ENCODE results near the gene PXMP2.
A peak's percentile ranks its signal among the peaks of the same experiment; 100 is the strongest.

PXMP2 gene

GRCh38 chr12:132711080-132711843, 23.9 kb downstream of the PXMP2 start:
- Histone ChIP-seq H3K4me3 (ENCODE audit: insufficient read depth, low read depth, low read length, poor library complexity, severe bottlenecking) (peak overlapping the region; percentile 80), H3K27ac (ENCODE audit: insufficient read depth, low read length, poor library complexity, severe bottlenecking) (peak overlapping the region; percentile 38), H3K9me3 (ENCODE audit: control insufficient read depth, low read length) (no peaks in the 10 kb centered on the region), H3K4me1 (ENCODE audit: control insufficient read depth, insufficient read depth, low read length, poor library complexity, severe bottlenecking) (peaks cover 13% of the 10 kb centered on the region), H3K27me3 (replicated peaks; ENCODE audit: control insufficient read depth, insufficient read depth, low read length, poor library complexity, severe bottlenecking) (no peaks in the 10 kb centered on the region), H3K36me3 (ENCODE audit: control insufficient read depth, insufficient read depth, low read length) (peaks cover 6% of the 10 kb centered on the region)
- no peak for DNase-seq

GRCh38 chr12:132713123-132713522, 25.7 kb downstream of the PXMP2 start:
- Histone ChIP-seq H3K9me3 (ENCODE audit: control insufficient read depth, low read length) (no peaks in the 10 kb centered on the region), H3K27ac (ENCODE audit: insufficient read depth, low read length, poor library complexity, severe bottlenecking) (no peak overlapping the region), H3K27me3 (replicated peaks; ENCODE audit: control insufficient read depth, insufficient read depth, low read length, poor library complexity, severe bottlenecking) (no peaks in the 10 kb centered on the region), H3K4me3 (ENCODE audit: insufficient read depth, low read depth, low read length, poor library complexity, severe bottlenecking) (no peak overlapping the region), H3K36me3 (ENCODE audit: control insufficient read depth, insufficient read depth, low read length) (peaks cover 23% of the 10 kb centered on the region), H3K4me1 (ENCODE audit: control insufficient read depth, insufficient read depth, low read length, poor library complexity, severe bottlenecking) (peaks cover 13% of the 10 kb centered on the region)
- no peak for DNase-seq

GRCh38 chr12:132715874-132716273, 28.5 kb downstream of the PXMP2 start:
- DNase-seq = no peak
- H3K4me3 ChIP-seq (ENCODE audit: insufficient read depth, low read depth, low read length, poor library complexity, severe bottlenecking) = no peak overlapping the region

GRCh38 chr12:132716356-132716755, 29.0 kb downstream of the PXMP2 start:
- H3K4me3 ChIP-seq (ENCODE audit: insufficient read depth, low read depth, low read length, poor library complexity, severe bottlenecking) = no peak overlapping the region
- peaks cover 6% of the 10 kb centered on the region for H3K4me1 ChIP-seq (ENCODE audit: control insufficient read depth, insufficient read depth, low read length, poor library complexity, severe bottlenecking)
- H3K36me3 ChIP-seq (ENCODE audit: control insufficient read depth, insufficient read depth, low read length) = peaks cover 42% of the 10 kb centered on the region

More at GRCh38 chr12:132715874-132716273, 28.5 kb downstream of the PXMP2 start:
- Histone ChIP-seq H3K9me3 (ENCODE audit: control insufficient read depth, low read length) (no peaks in the 10 kb centered on the region), H3K27ac (ENCODE audit: insufficient read depth, low read length, poor library complexity, severe bottlenecking) (no peak overlapping the region), H3K4me1 (ENCODE audit: control insufficient read depth, insufficient read depth, low read length, poor library complexity, severe bottlenecking) (peaks cover 8% of the 10 kb centered on the region), H3K27me3 (replicated peaks; ENCODE audit: control insufficient read depth, insufficient read depth, low read length, poor library complexity, severe bottlenecking) (no peaks in the 10 kb centered on the region), H3K36me3 (ENCODE audit: control insufficient read depth, insufficient read depth, low read length) (peaks cover 37% of the 10 kb centered on the region)

GRCh38 chr12:132717011-132717410, 29.6 kb downstream of the PXMP2 start:
- Histone ChIP-seq H3K9me3 (ENCODE audit: control insufficient read depth, low read length) (no peaks in the 10 kb centered on the region), H3K27me3 (replicated peaks; ENCODE audit: control insufficient read depth, insufficient read depth, low read length, poor library complexity, severe bottlenecking) (no peaks in the 10 kb centered on the region), H3K4me3 (ENCODE audit: insufficient read depth, low read depth, low read length, poor library complexity, severe bottlenecking) (no peak overlapping the region), H3K4me1 (ENCODE audit: control insufficient read depth, insufficient read depth, low read length, poor library complexity, severe bottlenecking) (no peaks in the 10 kb centered on the region), H3K36me3 (ENCODE audit: control insufficient read depth, insufficient read depth, low read length) (peaks cover 43% of the 10 kb centered on the region), H3K27ac (ENCODE audit: insufficient read depth, low read length, poor library complexity, severe bottlenecking) (no peak overlapping the region)
- no peak for DNase-seq

More at GRCh38 chr12:132716356-132716755, 29.0 kb downstream of the PXMP2 start:
- no peak overlapping the region for H3K27ac ChIP-seq (ENCODE audit: insufficient read depth, low read length, poor library complexity, severe bottlenecking)
- H3K9me3 ChIP-seq (ENCODE audit: control insufficient read depth, low read length) = no peaks in the 10 kb centered on the region
- no peak for DNase-seq
- no peaks in the 10 kb centered on the region for H3K27me3 ChIP-seq (replicated peaks; ENCODE audit: control insufficient read depth, insufficient read depth, low read length, poor library complexity, severe bottlenecking)

- no peaks in the 10 kb centered on the region for H3K4me1 ChIP-seq (ENCODE audit: control insufficient read depth, insufficient read depth, low read length, poor library complexity, severe bottlenecking)
- no peak overlapping the region for H3K27ac ChIP-seq (ENCODE audit: insufficient read depth, low read length, poor library complexity, severe bottlenecking)
- H3K4me3 ChIP-seq (ENCODE audit: insufficient read depth, low read depth, low read length, poor library complexity, severe bottlenecking) = no peak overlapping the region
- H3K36me3 ChIP-seq (ENCODE audit: control insufficient read depth, insufficient read depth, low read length) = peaks cover 43% of the 10 kb centered on the region
- H3K9me3 ChIP-seq (ENCODE audit: control insufficient read depth, low read length) = no peaks in the 10 kb centered on the region
- no peak for DNase-seq
- no peaks in the 10 kb centered on the region for H3K27me3 ChIP-seq (replicated peaks; ENCODE audit: control insufficient read depth, insufficient read depth, low read length, poor library complexity, severe bottlenecking)
Observed at GRCh38 chr12:132717531-132718387, 30.4 kb downstream of the PXMP2 start.

GRCh38 chr12:132718644-132719043, 31.3 kb downstream of the PXMP2 start:
- DNase-seq = no peak
- H3K27me3 ChIP-seq (replicated peaks; ENCODE audit: control insufficient read depth, insufficient read depth, low read length, poor library complexity, severe bottlenecking) = no peaks in the 10 kb centered on the region
- H3K36me3 ChIP-seq (ENCODE audit: control insufficient read depth, insufficient read depth, low read length) = peaks cover 51% of the 10 kb centered on the region
- H3K4me1 ChIP-seq (ENCODE audit: control insufficient read depth, insufficient read depth, low read length, poor library complexity, severe bottlenecking) = no peaks in the 10 kb centered on the region
- no peaks in the 10 kb centered on the region for H3K9me3 ChIP-seq (ENCODE audit: control insufficient read depth, low read length)
- H3K4me3 ChIP-seq (ENCODE audit: insufficient read depth, low read depth, low read length, poor library complexity, severe bottlenecking) = no peak overlapping the region
- no peak overlapping the region for H3K27ac ChIP-seq (ENCODE audit: insufficient read depth, low read length, poor library complexity, severe bottlenecking)

- Histone ChIP-seq H3K4me3 (ENCODE audit: insufficient read depth, low read depth, low read length, poor library complexity, severe bottlenecking) (no peak overlapping the region), H3K4me1 (ENCODE audit: control insufficient read depth, insufficient read depth, low read length, poor library complexity, severe bottlenecking) (no peaks in the 10 kb centered on the region), H3K27ac (ENCODE audit: insufficient read depth, low read length, poor library complexity, severe bottlenecking) (no peak overlapping the region), H3K36me3 (ENCODE audit: control insufficient read depth, insufficient read depth, low read length) (peaks cover 58% of the 10 kb centered on the region), H3K9me3 (ENCODE audit: control insufficient read depth, low read length) (no peaks in the 10 kb centered on the region), H3K27me3 (replicated peaks; ENCODE audit: control insufficient read depth, insufficient read depth, low read length, poor library complexity, severe bottlenecking) (no peaks in the 10 kb centered on the region)
- DNase-seq = no peak
Observed at GRCh38 chr12:132719141-132719953, 32.0 kb downstream of the PXMP2 start.

GRCh38 chr12:132719954-132720324, 32.6 kb downstream of the PXMP2 start:
- Histone ChIP-seq H3K4me3 (ENCODE audit: insufficient read depth, low read depth, low read length, poor library complexity, severe bottlenecking) (no peak overlapping the region), H3K27ac (ENCODE audit: insufficient read depth, low read length, poor library complexity, severe bottlenecking) (no peak overlapping the region), H3K36me3 (ENCODE audit: control insufficient read depth, insufficient read depth, low read length) (peaks cover 58% of the 10 kb centered on the region), H3K4me1 (ENCODE audit: control insufficient read depth, insufficient read depth, low read length, poor library complexity, severe bottlenecking) (no peaks in the 10 kb centered on the region), H3K9me3 (ENCODE audit: control insufficient read depth, low read length) (no peaks in the 10 kb centered on the region), H3K27me3 (replicated peaks; ENCODE audit: control insufficient read depth, insufficient read depth, low read length, poor library complexity, severe bottlenecking) (no peaks in the 10 kb centered on the region)
- DNase-seq = no peak

Measured in effector memory CD4-positive, alpha-beta T cell (primary cell).